ENCODE results near the gene NAPA.

DNA sequence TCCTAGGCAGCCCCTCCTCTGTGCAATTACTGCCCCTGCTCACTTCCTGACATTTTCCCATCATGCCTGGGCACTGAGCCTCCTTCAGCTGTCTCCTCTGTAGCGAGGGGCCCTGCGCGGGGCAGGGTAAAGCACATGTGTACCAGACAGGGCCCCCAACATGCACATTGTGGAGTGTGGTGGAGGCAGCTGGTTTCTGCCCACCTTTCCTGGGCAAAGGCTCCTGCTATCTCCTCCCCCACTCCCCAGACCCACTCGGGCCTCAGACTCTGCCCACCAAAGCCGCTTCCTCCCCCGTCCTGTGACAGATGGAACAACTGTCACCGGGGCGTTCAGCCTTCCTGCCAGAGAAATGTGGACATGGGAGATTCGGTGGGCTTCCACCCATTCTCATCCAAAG, 28.0 kb downstream of the NAPA start:
- TF ChIP-seq POLR2A (IDR thresholded peaks at IDR 0.05) (no peak), EP300 (IDR thresholded peaks at IDR 0.05) (no peak)
- TF ChIP-seq, protein P1, sequence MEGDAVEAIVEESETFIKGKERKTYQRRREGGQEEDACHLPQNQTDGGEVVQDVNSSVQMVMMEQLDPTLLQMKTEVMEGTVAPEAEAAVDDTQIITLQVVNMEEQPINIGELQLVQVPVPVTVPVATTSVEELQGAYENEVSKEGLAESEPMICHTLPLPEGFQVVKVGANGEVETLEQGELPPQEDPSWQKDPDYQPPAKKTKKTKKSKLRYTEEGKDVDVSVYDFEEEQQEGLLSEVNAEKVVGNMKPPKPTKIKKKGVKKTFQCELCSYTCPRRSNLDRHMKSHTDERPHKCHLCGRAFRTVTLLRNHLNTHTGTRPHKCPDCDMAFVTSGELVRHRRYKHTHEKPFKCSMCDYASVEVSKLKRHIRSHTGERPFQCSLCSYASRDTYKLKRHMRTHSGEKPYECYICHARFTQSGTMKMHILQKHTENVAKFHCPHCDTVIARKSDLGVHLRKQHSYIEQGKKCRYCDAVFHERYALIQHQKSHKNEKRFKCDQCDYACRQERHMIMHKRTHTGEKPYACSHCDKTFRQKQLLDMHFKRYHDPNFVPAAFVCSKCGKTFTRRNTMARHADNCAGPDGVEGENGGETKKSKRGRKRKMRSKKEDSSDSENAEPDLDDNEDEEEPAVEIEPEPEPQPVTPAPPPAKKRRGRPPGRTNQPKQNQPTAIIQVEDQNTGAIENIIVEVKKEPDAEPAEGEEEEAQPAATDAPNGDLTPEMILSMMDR (IDR thresholded peaks at IDR 0.05), result no peak

Data from ovary (tissue), 3 donors.